GM12873 (cell line): Measurements from ENCODE around the gene MAPKAP1.

Experiments used
- TF ChIP-seq, protein P1 (sequence below): IDR thresholded peaks from 2 replicates; pipeline ENCODE4 v1.5.1; 2012; ENCODE audit warnings: low read depth, mild to moderate bottlenecking, moderate library complexity, low read length, control low read depth; ENCODE audit not compliant: insufficient read depth; ENCODE audit errors: missing control alignments

MAPKAP1 gene

DNA sequence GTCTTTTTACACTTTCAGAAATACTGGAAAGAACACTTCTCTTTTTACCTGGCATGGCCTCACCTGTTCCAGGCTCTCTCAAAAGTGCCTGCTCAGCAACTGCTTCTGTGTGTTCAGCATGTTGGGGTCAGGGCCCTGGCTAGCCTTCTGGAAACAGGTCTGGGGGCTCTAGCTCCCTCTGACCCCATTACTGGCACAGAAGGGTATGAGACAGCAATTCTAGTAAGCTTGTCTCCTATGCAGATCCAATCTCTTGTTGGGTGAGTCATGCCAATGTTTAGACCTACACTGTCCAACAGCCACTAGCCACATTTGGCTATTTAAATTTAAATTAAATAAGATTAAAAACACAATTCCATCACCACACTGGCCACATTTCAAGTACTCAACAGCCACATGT is 80.8 kb downstream of the MAPKAP1 start:
- TF ChIP-seq, protein P1, sequence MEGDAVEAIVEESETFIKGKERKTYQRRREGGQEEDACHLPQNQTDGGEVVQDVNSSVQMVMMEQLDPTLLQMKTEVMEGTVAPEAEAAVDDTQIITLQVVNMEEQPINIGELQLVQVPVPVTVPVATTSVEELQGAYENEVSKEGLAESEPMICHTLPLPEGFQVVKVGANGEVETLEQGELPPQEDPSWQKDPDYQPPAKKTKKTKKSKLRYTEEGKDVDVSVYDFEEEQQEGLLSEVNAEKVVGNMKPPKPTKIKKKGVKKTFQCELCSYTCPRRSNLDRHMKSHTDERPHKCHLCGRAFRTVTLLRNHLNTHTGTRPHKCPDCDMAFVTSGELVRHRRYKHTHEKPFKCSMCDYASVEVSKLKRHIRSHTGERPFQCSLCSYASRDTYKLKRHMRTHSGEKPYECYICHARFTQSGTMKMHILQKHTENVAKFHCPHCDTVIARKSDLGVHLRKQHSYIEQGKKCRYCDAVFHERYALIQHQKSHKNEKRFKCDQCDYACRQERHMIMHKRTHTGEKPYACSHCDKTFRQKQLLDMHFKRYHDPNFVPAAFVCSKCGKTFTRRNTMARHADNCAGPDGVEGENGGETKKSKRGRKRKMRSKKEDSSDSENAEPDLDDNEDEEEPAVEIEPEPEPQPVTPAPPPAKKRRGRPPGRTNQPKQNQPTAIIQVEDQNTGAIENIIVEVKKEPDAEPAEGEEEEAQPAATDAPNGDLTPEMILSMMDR = no peak

DNA sequence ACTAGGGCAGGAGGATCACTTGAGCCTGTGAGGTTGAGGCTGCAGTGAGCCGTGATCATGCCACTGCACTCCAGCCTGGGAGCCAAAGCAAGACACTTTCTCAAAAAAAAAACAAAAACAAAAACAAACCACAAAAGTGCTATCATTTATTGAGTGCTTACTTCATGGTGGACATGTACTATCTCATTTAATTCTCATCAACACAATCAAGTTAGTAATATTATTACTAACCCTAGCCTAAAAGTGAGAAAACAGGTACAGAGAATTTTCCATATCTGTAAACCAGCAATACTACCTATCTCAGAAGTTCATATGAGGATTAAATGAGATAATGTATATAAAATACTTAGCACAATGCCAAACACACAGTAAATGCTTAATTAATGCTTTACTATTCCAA is 85.8 kb downstream of the MAPKAP1 start:
- TF ChIP-seq, protein P1 = no peak

DNA sequence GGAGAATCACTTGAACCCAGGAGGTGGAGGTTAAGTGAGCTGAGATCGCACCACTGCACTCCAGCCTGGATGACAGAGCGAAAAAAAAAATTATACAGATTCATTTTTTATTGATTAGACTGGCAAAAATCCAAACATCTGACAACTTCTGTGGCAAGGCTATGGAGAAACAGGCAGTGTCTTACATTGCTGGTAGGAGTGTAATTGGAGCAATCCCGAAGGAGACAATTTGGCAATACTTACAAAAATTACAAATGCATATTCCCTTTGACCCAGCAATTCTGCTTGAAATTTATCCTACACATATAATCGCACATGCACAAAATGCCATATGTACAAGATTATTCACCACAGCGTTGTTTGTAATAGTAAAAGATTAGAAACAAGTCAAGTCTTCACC is 86.8 kb downstream of the MAPKAP1 start:
- TF ChIP-seq, protein P1 = no peak

DNA sequence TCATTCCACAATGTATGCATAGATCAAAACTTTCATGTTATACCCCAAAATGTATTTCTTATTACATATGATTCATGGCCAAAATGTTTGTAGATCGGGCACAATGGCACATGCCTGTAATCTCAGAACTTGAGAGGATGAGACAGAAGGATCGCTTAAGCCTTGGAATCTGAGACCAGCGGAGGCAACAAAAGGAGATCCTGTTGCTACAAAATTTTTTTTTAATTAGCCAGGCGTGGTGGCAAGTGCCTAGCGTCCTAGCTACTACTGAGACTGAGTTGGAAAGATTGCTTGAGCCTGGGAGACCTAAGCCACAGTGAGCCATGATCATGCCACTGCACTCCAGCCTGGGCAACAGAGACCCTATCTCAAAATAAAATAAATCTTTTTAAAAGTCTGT is 89.9 kb downstream of the MAPKAP1 start:
- TF ChIP-seq, protein P1 = no peak

DNA sequence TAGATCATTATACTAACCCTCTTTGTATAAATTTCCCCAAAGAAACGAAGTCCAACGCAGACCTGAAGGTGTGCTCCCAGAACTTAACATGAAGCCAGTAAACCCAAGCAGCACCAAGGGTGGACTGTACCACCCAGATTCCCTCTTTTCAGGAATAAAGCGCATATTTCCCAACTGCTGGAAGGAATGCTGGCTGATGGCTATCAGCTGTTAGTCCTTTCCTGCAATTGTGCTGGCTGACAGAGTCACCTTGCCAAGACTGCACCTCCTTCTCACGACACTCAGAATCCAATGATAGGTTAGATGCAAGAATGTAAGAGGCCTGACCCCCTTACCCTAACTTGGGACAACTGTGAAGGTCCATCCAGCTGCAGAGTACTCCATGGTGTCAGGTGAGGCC is 93.9 kb downstream of the MAPKAP1 start:
- TF ChIP-seq, protein P1 = no peak

DNA sequence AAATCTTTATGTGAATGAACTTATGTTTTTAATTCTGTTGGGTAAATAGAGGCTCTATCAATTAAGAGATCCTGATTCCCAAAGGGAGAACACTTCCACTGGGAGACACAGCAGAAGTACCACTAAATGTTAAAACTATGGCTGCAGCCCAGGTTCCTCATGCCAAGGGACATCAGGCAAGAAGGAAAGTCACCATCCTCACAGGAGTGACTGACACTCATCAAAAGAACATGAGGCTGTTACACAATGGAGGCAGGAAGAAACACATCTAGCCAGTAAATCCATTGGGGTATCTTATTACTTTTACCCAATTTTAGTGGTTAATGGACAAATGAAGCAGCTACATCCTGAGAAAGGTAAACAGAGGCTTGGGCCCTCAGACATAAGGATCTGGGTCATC is 94.4 kb downstream of the MAPKAP1 start:
- TF ChIP-seq, protein P1 = no peak

DNA sequence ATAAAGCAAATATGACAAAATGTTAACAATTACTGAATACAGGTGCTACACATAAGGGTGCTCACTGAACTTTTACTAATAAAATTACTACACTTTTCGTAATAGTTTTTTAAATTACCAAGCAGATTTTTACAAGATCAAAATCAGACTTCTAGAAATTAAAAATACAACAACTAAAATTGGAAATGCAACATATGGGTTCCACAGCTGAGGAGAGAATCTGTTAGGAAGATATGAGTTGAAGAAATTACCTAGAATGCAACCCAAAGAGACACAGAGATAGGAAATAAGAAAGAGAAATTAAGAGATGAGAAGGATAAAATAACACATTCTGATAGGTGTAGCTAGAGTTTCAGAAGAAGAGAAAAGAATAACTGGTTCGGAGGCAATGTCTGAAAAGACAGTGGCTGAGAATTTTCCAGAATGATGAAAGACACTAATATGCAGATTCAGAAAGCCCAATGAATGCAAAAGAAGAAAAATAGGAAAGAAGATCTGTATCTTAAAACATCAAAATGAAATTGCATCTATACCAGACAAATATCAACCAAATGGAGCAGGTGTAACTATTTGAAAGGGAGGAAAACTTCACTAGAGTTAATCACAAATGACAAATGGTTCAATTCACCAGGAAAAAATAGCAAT is 95.8 kb downstream of the MAPKAP1 start:
- TF ChIP-seq, protein P1 = no peak

DNA sequence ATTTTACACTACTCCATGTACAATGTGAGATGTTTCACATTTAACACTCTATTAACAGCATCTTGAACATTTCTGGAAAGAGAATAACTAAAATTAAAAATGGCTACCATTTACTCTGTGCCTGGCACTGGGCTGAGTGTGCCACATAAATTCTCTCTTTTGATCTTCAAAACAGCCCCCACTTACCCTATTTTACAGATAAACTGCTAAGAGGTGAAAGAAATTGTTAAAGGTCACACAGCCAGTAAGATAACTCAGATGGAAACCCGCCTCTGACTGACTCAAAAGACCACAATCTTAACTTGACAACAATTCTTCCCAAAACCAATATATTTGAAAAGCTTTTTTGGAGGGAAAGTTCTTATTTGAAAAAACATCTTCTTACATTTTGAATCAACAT is 97.3 kb downstream of the MAPKAP1 start:
- TF ChIP-seq, protein P1 = no peak
